Right lobe of liver (tissue), 4 donors: ENCODE data around the gene PTPN7.

Experiments
- POLR2A ChIP-seq: fragments of 450-650 bp; IDR thresholded peaks from one replicate; pipeline ENCODE4 v1.6.1; 2017; ENCODE audit warnings: antibody characterized with exemption, mild to moderate bottlenecking
- TF ChIP-seq, protein P1 (sequence below), 4 donors: fragments of 200-600 bp in 3 of 4; fragments of 450-650 bp in 1 of 4; IDR thresholded peaks; one replicate each; pipeline versions ENCODE4 v1.5.1 to v1.8.0; 2016 to 2022; ENCODE audit warnings: antibody characterized with exemption in 4 of 4, mild to moderate bottlenecking in 2 of 4
- donor health status: DM: no; HTN: no; CAD: no.
- donor health status: DM: no; HTN: no; CAD: no.
- donor health status: DM: no; HTN: yes; CAD: no.

DNA sequence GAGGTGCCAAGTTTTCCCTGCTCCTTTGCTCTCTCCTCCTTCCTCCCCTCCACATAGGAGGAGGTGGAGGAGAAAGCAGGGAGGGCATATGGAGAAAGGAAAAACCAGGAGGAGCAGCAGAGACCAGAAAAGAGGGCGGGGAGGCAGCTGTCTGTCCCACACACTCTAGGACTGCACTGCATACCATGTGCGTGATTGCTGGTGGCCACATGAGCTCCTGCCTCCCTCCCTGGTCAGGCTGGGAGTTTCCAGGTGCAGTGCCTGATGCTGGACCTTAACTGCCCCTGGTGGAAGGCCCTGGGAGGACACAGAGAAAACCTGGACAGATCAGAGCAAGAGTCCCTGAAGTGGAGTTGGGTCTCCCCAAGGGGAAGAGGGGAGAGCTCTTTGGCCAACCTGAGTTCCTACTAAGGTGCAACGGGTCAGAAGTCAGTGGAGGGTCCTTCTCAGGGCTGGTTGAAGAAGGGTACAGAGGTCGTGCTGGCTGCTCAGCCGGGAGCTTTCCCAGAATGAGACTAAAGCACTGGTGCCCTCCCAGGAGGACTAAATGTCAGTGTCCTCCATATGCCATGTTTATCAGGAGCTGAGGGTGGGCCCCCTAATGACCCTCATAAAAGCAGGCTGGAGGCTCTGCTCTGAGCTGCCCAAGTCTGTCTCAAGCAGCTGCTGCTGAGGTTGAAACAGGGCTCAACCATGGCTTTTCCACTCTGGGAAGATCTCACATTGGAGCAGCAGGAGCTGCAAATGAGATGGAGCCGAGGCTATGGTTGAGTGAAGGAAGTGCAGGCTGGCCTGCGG, 29.7 kb upstream of the PTPN7 start:
- TF ChIP-seq, protein P1, sequence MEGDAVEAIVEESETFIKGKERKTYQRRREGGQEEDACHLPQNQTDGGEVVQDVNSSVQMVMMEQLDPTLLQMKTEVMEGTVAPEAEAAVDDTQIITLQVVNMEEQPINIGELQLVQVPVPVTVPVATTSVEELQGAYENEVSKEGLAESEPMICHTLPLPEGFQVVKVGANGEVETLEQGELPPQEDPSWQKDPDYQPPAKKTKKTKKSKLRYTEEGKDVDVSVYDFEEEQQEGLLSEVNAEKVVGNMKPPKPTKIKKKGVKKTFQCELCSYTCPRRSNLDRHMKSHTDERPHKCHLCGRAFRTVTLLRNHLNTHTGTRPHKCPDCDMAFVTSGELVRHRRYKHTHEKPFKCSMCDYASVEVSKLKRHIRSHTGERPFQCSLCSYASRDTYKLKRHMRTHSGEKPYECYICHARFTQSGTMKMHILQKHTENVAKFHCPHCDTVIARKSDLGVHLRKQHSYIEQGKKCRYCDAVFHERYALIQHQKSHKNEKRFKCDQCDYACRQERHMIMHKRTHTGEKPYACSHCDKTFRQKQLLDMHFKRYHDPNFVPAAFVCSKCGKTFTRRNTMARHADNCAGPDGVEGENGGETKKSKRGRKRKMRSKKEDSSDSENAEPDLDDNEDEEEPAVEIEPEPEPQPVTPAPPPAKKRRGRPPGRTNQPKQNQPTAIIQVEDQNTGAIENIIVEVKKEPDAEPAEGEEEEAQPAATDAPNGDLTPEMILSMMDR (IDR thresholded peaks at IDR 0.05) = peak in 1 of 4 donors; percentile 16
- no peak for TF ChIP-seq POLR2A
